HepG2 (cell line): Measurements from ENCODE around the gene TRAF5.

Source experiments
- ATF6 ChIP-seq: sonication (generic); formaldehyde crosslinking; conservative IDR thresholded peaks from 2 replicates; pipeline ENCODE4 v1.4.0; 2020; ENCODE audit warnings: missing genetic modification reagents
- EP300 ChIP-seq, 3 experiments: sonication (generic) in 1 of 3; formaldehyde crosslinking in 1 of 3; IDR thresholded peaks; 2 replicates each; pipeline versions ENCODE4 v1.5.1 to v1.6.1; 2011 to 2020; ENCODE audit warnings: low read depth in 2 of 3, low read length in 2 of 3, borderline replicate concordance in 1 of 3, improper control_type of control experiment in 1 of 3, mild to moderate bottlenecking in 1 of 3, missing genetic modification reagents in 1 of 3, moderate library complexity in 1 of 3
- NBN ChIP-seq: fragments of 450-650 bp; conservative IDR thresholded peaks from 2 replicates; pipeline ENCODE4 v1.6.1; 2017
- SAFB2 ChIP-seq: sonication (generic); formaldehyde crosslinking; IDR thresholded peaks from 2 replicates; pipeline ENCODE4 v1.5.1; 2020; ENCODE audit warnings: missing genetic modification reagents, low read depth, mild to moderate bottlenecking, borderline replicate concordance

- TF ChIP-seq EP300 (IDR thresholded peaks at IDR 0.05; ENCODE audit: low read depth in 2 of 2, low read length in 2 of 2) (no peak), EP300 (CRISPR knock-in tag; IDR thresholded peaks at IDR 0.05; ENCODE audit: borderline replicate concordance) (no peak), SAFB2 (CRISPR knock-in tag) (no peak), ATF6 (CRISPR knock-in tag) (no peak), NBN (no peak)
Observed at GRCh38 chr1:211328866-211329475, 2.3 kb downstream of the TRAF5 start.
